SK-N-SH (cell line): Measurements from ENCODE around the gene HAPLN2. TPM values are rescaled to one million over a fixed set of nuclear protein-coding genes. Genes with fewer than 3 reads are reported as not detected.
"Not testable (repeated sequence)": the region's sequence is repeated elsewhere in the genome, so short reads cannot be mapped to it uniquely, and the experiment has no call there.

Experiments
- CTCF ChIA-PET: fragments of 300-600, 350-600 bp; formaldehyde crosslinking; extraction: SDS; loops from one replicate; lab custom pipeline; 2021; lab: Yijun Ruan, JAX
- POLR2A ChIA-PET: fragments of 350-600 bp; sonication (Branson Sonifier 250); formaldehyde crosslinking; extraction: SDS; loops from one replicate; lab custom pipeline; 2020; ENCODE audit warnings: antibody characterized with exemption, inconsistent platforms; lab: Yijun Ruan, JAX
- DNase-seq: peaks from one replicate; pipeline ENCODE4 v3.0.0; 2012
- H2AFZ ChIP-seq: fragments of 200-600 bp; sonication (generic); 2 replicates; pipeline ENCODE4 v1.8.1; 2016; ENCODE audit warnings: antibody characterized with exemption, mild to moderate bottlenecking, low read depth
- H3F3A ChIP-seq: fragments of 200-600 bp; sonication (generic); replicated peaks from 2 replicates; pipeline ENCODE3; 2016; ENCODE audit warnings: antibody characterized with exemption, mild to moderate bottlenecking; ENCODE audit not compliant: insufficient read depth
- H3K27ac ChIP-seq, 2 experiments: fragments of 200-500 bp in 1 of 2; fragments of 200-600 bp in 1 of 2; sonication (Bioruptor generic) in 1 of 2; sonication (generic), shearing (Covaris generic) in 1 of 2; 2 replicates each; pipeline versions ENCODE4 v1.5.1 to v1.6.1; 2014 to 2016; ENCODE audit warnings: low read depth in 2 of 2, inconsistent platforms in 1 of 2, low read length in 1 of 2, mild to moderate bottlenecking in 1 of 2, mixed read lengths in 1 of 2
- H3K27me3 ChIP-seq: fragments of 200-600 bp; sonication (generic), shearing (Covaris generic); 2 replicates; pipeline ENCODE4 v1.6.1; 2016; ENCODE audit warnings: mixed run types; ENCODE audit not compliant: insufficient read depth
- H3K36me3 ChIP-seq, 2 experiments: fragments of 200-500 bp in 1 of 2; fragments of 200-600 bp in 1 of 2; sonication (Bioruptor generic) in 1 of 2; sonication (generic) in 1 of 2; replicated peaks in 1 of 2; 2 replicates each; pipeline versions ENCODE3 to v1.5.1; 2014 to 2016; ENCODE audit warnings: low read length in 1 of 2, mild to moderate bottlenecking in 1 of 2; ENCODE audit not compliant: insufficient read depth in 2 of 2, control insufficient read depth in 1 of 2
- H3K4me1 ChIP-seq, 2 experiments: fragments of 200-500 bp in 1 of 2; fragments of 200-600 bp in 1 of 2; sonication (Bioruptor generic) in 1 of 2; sonication (generic), shearing (Covaris generic) in 1 of 2; 2 replicates each; pipeline versions ENCODE4 v1.5.1 to v1.6.1; 2014 to 2016; ENCODE audit warnings: low read depth in 1 of 2, low read length in 1 of 2, mixed run types in 1 of 2; ENCODE audit not compliant: insufficient read depth in 2 of 2, control insufficient read depth in 1 of 2
- H3K4me2 ChIP-seq: fragments of 200-600 bp; sonication (generic), shearing (Covaris generic); 2 replicates; pipeline ENCODE4 v1.6.1; 2017; ENCODE audit warnings: mixed run types
- H3K4me3 ChIP-seq, 2 experiments: fragments of 200-500 bp in 1 of 2; fragments of 200-600 bp in 1 of 2; sonication (Bioruptor generic) in 1 of 2; sonication (generic), shearing (Covaris generic) in 1 of 2; 2 replicates each; pipeline versions ENCODE4 v1.5.1 to v1.8.1; 2014 to 2016; ENCODE audit warnings: low read depth in 2 of 2, inconsistent platforms in 1 of 2, low read length in 1 of 2, mild to moderate bottlenecking in 1 of 2, mixed read lengths in 1 of 2, moderate library complexity in 1 of 2
- H3K79me2 ChIP-seq: fragments of 200-600 bp; sonication (generic); 2 replicates; pipeline ENCODE4 v1.8.1; 2017; ENCODE audit warnings: mild to moderate bottlenecking; ENCODE audit not compliant: insufficient read depth
- H3K9ac ChIP-seq: fragments of 200-600 bp; sonication (generic); 2 replicates; pipeline ENCODE4 v1.6.1; 2017; ENCODE audit warnings: mixed run types
- H3K9me2 ChIP-seq: fragments of 200-600 bp; sonication (generic); 2 replicates; pipeline ENCODE4 v1.6.1; 2017; ENCODE audit warnings: mixed run types
- H3K9me3 ChIP-seq: fragments of 200-600 bp; sonication (generic); 2 replicates; pipeline ENCODE4 v1.6.1; 2017; ENCODE audit warnings: mixed run types, mild to moderate bottlenecking, moderate library complexity
- H4K20me1 ChIP-seq: fragments of 200-600 bp; sonication (generic); 2 replicates; pipeline ENCODE4 v1.6.1; 2017; ENCODE audit warnings: mild to moderate bottlenecking, mixed run types; ENCODE audit not compliant: insufficient read depth
- CHD2 ChIP-seq: fragments of 150-350 bp; IDR thresholded peaks from 2 replicates; pipeline ENCODE4 v1.6.1; 2018; ENCODE audit warnings: low read length; ENCODE audit not compliant: partially characterized antibody
- CTCF ChIP-seq: fragments of 200-600 bp; sonication (generic); IDR thresholded peaks from 2 replicates; pipeline ENCODE4 v1.6.1; 2017; ENCODE audit warnings: antibody characterized with exemption, mild to moderate bottlenecking, moderate library complexity
- ELF1 ChIP-seq: IDR thresholded peaks from 2 replicates; pipeline ENCODE4 v1.4.0; 2012
- EP300 ChIP-seq, 2 experiments: IDR thresholded peaks; 2 replicates each; pipeline versions ENCODE4 v1.4.0 to v1.6.1; 2012; ENCODE audit warnings: borderline replicate concordance in 1 of 2, low read depth in 1 of 2, low read length in 1 of 2
- EZH2phosphoT487 ChIP-seq: fragments of 200-600 bp; sonication (generic); IDR thresholded peaks from 2 replicates; pipeline ENCODE4 v1.6.1; 2017; ENCODE audit warnings: low read depth, mixed run types, mild to moderate bottlenecking, antibody characterized with exemption, moderate library complexity, borderline replicate concordance
- FOXJ3 ChIP-seq: sonication (generic); formaldehyde crosslinking; IDR thresholded peaks from 2 replicates; pipeline ENCODE4 v1.5.1; 2020; ENCODE audit warnings: mild to moderate bottlenecking, missing genetic modification reagents
- FOXM1 ChIP-seq: IDR thresholded peaks from 2 replicates; pipeline ENCODE4 v1.4.0; 2012; ENCODE audit warnings: low read depth, mild to moderate bottlenecking
- GABPA ChIP-seq: IDR thresholded peaks from 2 replicates; pipeline ENCODE4 v1.4.0; 2012; ENCODE audit warnings: low read depth, mild to moderate bottlenecking
- JUND ChIP-seq: IDR thresholded peaks from 2 replicates; pipeline ENCODE4 v1.4.0; 2012
- MAX ChIP-seq: IDR thresholded peaks from 2 replicates; pipeline ENCODE4 v1.4.0; 2012; ENCODE audit warnings: low read depth
- MEF2A ChIP-seq: IDR thresholded peaks from 2 replicates; pipeline ENCODE4 v1.4.0; 2012; ENCODE audit warnings: low read depth, borderline replicate concordance
- MXI1 ChIP-seq: IDR thresholded peaks from 2 replicates; pipeline ENCODE4 v1.6.1; 2012; ENCODE audit warnings: mild to moderate bottlenecking, low read depth, low read length, improper control_type of control experiment
- NRF1 ChIP-seq: IDR thresholded peaks from 2 replicates; pipeline ENCODE4 v1.6.1; 2012; ENCODE audit warnings: low read depth, mild to moderate bottlenecking, low read length
- PBX3 ChIP-seq: IDR thresholded peaks from 2 replicates; pipeline ENCODE4; 2012
- POLR2AphosphoS5 ChIP-seq: IDR thresholded peaks from 2 replicates; pipeline ENCODE4 v1.6.1; 2012; ENCODE audit warnings: low read depth, low read length
- RAD21 ChIP-seq: IDR thresholded peaks from 2 replicates; pipeline ENCODE4 v1.6.1; 2012; ENCODE audit warnings: mild to moderate bottlenecking, low read length
- RCOR1 ChIP-seq: fragments of 150-350 bp; IDR thresholded peaks from 2 replicates; pipeline ENCODE4 v1.6.1; 2017; ENCODE audit warnings: antibody characterized with exemption, low read length
- RFX5 ChIP-seq: IDR thresholded peaks from 2 replicates; pipeline ENCODE4 v1.6.1; 2012; ENCODE audit warnings: mild to moderate bottlenecking, improper control_type of control experiment, low read length
- SIN3A ChIP-seq: IDR thresholded peaks from 2 replicates; pipeline ENCODE4 v1.6.1; 2012; ENCODE audit warnings: low read depth, mild to moderate bottlenecking, low read length, moderate library complexity, borderline replicate concordance
- SMC3 ChIP-seq: IDR thresholded peaks from 2 replicates; pipeline ENCODE4 v1.6.1; 2012; ENCODE audit warnings: low read depth, low read length, improper control_type of control experiment
- TCF12 ChIP-seq: IDR thresholded peaks from 2 replicates; pipeline ENCODE4 v1.4.0; 2012
- TEAD4 ChIP-seq: IDR thresholded peaks from 2 replicates; pipeline ENCODE4 v1.4.0; 2012; ENCODE audit warnings: mild to moderate bottlenecking, borderline replicate concordance; ENCODE audit not compliant: insufficient read depth
- USF2 ChIP-seq: fragments of 150-350 bp; IDR thresholded peaks from 2 replicates; pipeline ENCODE4 v1.6.1; 2017; ENCODE audit warnings: antibody characterized with exemption, low read length, low read depth, borderline replicate concordance
- ZBTB33 ChIP-seq: IDR thresholded peaks from 2 replicates; pipeline ENCODE4 v1.4.0; 2012; ENCODE audit warnings: low read depth, borderline replicate concordance
- WGBS: methylation state at CpG from one replicate; pipeline ENCODE4 v1.1.6; 2017; ENCODE audit warnings: low lambda C conversion rate; 5-methylcytosine and 5-hydroxymethylcytosine counted together
- polyA plus RNA-seq, 3 experiments: library from polyadenylated mRNA; depleted of rRNA; stranded (reverse); fragments of >200 nt; gene quantifications; 2 replicates each; pipeline ENCODE4 v1.2.3, GENCODE V29; 2012
- TF ChIP-seq, protein P1 (sequence below): fragments of 150-350 bp; IDR thresholded peaks from 2 replicates; pipeline ENCODE4 v1.6.1; 2016; ENCODE audit warnings: mild to moderate bottlenecking, low read depth, low read length

HAPLN2 gene
- polyA plus RNA-seq, 1 of the 3 experiments (the other 2 are of a cell fraction), result 0.20 TPM

DNA sequence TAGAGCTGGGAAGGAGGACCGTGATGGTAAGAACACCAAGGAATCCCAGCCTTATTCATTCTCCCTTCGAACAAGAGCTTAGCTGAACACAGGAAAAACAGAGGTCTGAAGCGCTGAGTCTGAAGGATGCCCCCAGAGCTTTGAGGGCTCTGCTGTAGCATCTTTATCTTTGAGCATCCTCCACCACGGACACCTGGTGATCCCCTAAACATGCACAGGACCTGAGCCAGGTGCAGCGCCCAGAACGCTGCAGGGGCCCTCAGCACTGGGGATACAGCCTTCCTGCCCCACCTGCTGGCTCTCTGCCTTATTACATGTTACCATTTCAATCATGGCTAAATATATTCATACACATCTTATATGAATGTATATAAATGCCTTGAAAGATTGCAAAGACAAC, 10.2 kb upstream of the HAPLN2 start:
- H3F3A ChIP-seq, result peaks cover 11% of the 10 kb centered on the region
- H3K9ac ChIP-seq, result no peak overlapping the region
- H3K27me3 ChIP-seq, result no peaks in the 10 kb centered on the region
- H3K79me2 ChIP-seq, result no peaks in the 10 kb centered on the region
- CTCF ChIA-PET, result interaction anchor here (0.5 to 3.2 kb wide), 33 partner anchors 8 to 238 kb away, joined by 3 to 104 read pairs (median 6); partner anchors contain the start of genes HAPLN2, IQGAP3, MEF2D and NAXE
- no peak overlapping the region for H2AFZ ChIP-seq
- no peaks in the 10 kb centered on the region for H3K36me3 ChIP-seq
- no peak overlapping the region for H3K4me2 ChIP-seq
- no peak overlapping the region for H3K4me3 ChIP-seq
- H3K9me3 ChIP-seq, result no peaks in the 10 kb centered on the region
- H4K20me1 ChIP-seq, result no peaks in the 10 kb centered on the region
- WGBS, result 50% methylated on average over 6 of the region's 6 CpGs
- peaks cover 0 to 2% of the 10 kb centered on the region in 2 experiments; a peak in 1 of 4 replicates for H3K4me1 ChIP-seq
- H3K27ac ChIP-seq, result no peak overlapping the region
- peak; percentile 60 for DNase-seq
- H3K9me2 ChIP-seq, result no peaks in the 10 kb centered on the region
- TF ChIP-seq POLR2AphosphoS5, result no peak
- no peak for TF ChIP-seq ZBTB33
- no peak for TF ChIP-seq JUND
- TF ChIP-seq USF2, result no peak
- no peak for TF ChIP-seq FOXM1
- no peak for TF ChIP-seq MAX
- no peak for TF ChIP-seq TEAD4
- TF ChIP-seq SMC3, result peak; percentile 62; the same call in 1 of the 2 replicates
- TF ChIP-seq NRF1, result no peak
- no peak for TF ChIP-seq TCF12
- TF ChIP-seq RCOR1, result no peak
- no peak for TF ChIP-seq ELF1
- no peak for TF ChIP-seq GABPA
- TF ChIP-seq FOXJ3 (CRISPR knock-in tag), result no peak
- peak; percentile 68 for TF ChIP-seq RAD21
- peak; percentile 71 for TF ChIP-seq CTCF
- no peak for TF ChIP-seq EP300 (IDR thresholded peaks at IDR 0.05; ENCODE audit: borderline replicate concordance in 1 of 2, low read depth in 1 of 2, low read length in 1 of 2)
- no peak for TF ChIP-seq MEF2A
- no peak for TF ChIP-seq PBX3
- no peak for TF ChIP-seq MXI1
- TF ChIP-seq SIN3A, result no peak
- TF ChIP-seq CHD2, result no peak
- TF ChIP-seq EZH2phosphoT487, result no peak
- no peak for TF ChIP-seq RFX5
- TF ChIP-seq, protein P1, sequence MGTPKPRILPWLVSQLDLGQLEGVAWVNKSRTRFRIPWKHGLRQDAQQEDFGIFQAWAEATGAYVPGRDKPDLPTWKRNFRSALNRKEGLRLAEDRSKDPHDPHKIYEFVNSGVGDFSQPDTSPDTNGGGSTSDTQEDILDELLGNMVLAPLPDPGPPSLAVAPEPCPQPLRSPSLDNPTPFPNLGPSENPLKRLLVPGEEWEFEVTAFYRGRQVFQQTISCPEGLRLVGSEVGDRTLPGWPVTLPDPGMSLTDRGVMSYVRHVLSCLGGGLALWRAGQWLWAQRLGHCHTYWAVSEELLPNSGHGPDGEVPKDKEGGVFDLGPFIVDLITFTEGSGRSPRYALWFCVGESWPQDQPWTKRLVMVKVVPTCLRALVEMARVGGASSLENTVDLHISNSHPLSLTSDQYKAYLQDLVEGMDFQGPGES, result no peak
- POLR2A ChIA-PET, result interaction anchor here (0.6 to 1.1 kb wide), 2 partner anchors 17 to 139 kb away, joined by 3 read pairs; partner anchors contain the start of gene NAXE

DNA sequence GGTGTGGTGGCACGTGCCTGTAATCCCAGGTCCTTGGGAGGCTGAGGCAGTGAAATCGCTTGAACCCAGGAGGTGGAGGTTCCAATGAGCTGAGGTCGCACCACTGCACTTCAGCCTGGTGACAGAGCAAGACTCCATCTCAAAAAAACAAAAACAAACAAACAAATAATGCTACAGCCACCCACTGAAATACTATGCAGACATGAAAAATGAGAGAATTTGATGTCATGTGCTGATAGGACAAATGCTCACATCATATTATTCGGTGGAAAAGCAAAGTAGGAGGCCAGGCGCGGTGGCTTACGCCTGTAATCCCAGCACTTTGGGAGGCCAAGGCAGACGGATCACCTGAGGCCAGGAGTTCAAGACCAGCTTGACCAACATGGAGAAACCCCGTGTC, 9.1 kb upstream of the HAPLN2 start:
- POLR2A ChIA-PET, H4K20me1 ChIP-seq, H3K4me2 ChIP-seq, H3K4me3 ChIP-seq, H3K4me1 ChIP-seq, H3K9me2 ChIP-seq, H3K79me2 ChIP-seq, DNase-seq, H3K9ac ChIP-seq, H3K27me3 ChIP-seq, H3K9me3 ChIP-seq, H2AFZ ChIP-seq, H3K27ac ChIP-seq, H3K36me3 ChIP-seq: not testable (repeated sequence)
- H3F3A ChIP-seq, result peaks cover 11% of the 10 kb centered on the region
- WGBS, result 74% methylated on average over 9 of the region's 9 CpGs
- CTCF ChIA-PET, result interaction anchor here (0.9 to 9.3 kb wide), 3 partner anchors 9 to 26 kb away, joined by 3 to 109 read pairs (median 104); partner anchors contain the start of genes HAPLN2 and TTC24
